K562 (cell line): ENCODE measurements around the gene TNFSF13. TPM values are rescaled to one million over a fixed set of nuclear protein-coding genes. Genes with fewer than 3 reads are reported as not detected.

Experiments used
- ATF2 ChIP-seq: sonication (generic); formaldehyde crosslinking; IDR thresholded peaks from 2 replicates; pipeline ENCODE4 v1.8.1; 2022; ENCODE audit warnings: missing genetic modification reagents
- E2F8 ChIP-seq: fragments of 450-650 bp; IDR thresholded peaks from 2 replicates; pipeline ENCODE4 v1.7.1; 2018; ENCODE audit warnings: mild to moderate bottlenecking, low read depth; ENCODE audit not compliant: partially characterized antibody
- EGR1 ChIP-seq: fragments of 450-650 bp; conservative IDR thresholded peaks from 2 replicates; pipeline ENCODE4 v1.6.1; 2017; ENCODE audit warnings: mild to moderate bottlenecking
- EP300 ChIP-seq: IDR thresholded peaks from 2 replicates; pipeline ENCODE4 v1.6.1; 2012; ENCODE audit warnings: low read length, improper control_type of control experiment
- EP400 ChIP-seq: fragments of 450-650 bp; IDR thresholded peaks from 2 replicates; pipeline ENCODE4 v1.6.1; 2017; ENCODE audit warnings: antibody characterized with exemption, mild to moderate bottlenecking, moderate library complexity
- NFE2L1 ChIP-seq: fragments of 450-650 bp; IDR thresholded peaks from 2 replicates; pipeline ENCODE4 v1.6.1; 2016; ENCODE audit warnings: missing genetic modification characterization, low read depth, mild to moderate bottlenecking, missing compliant biosample characterization, moderate library complexity, borderline replicate concordance
- PML ChIP-seq: IDR thresholded peaks from 2 replicates; pipeline ENCODE4 v1.6.1; 2012; ENCODE audit warnings: low read length, inconsistent platforms
- TFAP4 ChIP-seq: sonication (generic); formaldehyde crosslinking; IDR thresholded peaks from 2 replicates; pipeline ENCODE4 v1.8.0; 2022; ENCODE audit warnings: missing genetic modification reagents, mild to moderate bottlenecking, moderate library complexity, borderline replicate concordance
- ZNF511 ChIP-seq: sonication (generic); formaldehyde crosslinking; IDR thresholded peaks from 2 replicates; pipeline ENCODE4 v1.8.0; 2022; ENCODE audit warnings: mild to moderate bottlenecking, missing genetic modification reagents
- ZNF589 ChIP-seq: fragments of 200-800 bp; sonication (Bioruptor generic); IDR thresholded peaks from 2 replicates; pipeline ENCODE4 v1.6.1; 2016; ENCODE audit warnings: low read depth, missing genetic modification characterization, missing compliant biosample characterization
- ZNF609 ChIP-seq: sonication (generic); formaldehyde crosslinking; IDR thresholded peaks from 2 replicates; pipeline ENCODE4 v1.8.1; 2023; ENCODE audit warnings: missing genetic modification reagents, mild to moderate bottlenecking, borderline replicate concordance
- ZNF740 ChIP-seq, 3 experiments: fragments of 200-800 bp in 1 of 3; sonication (Bioruptor generic) in 1 of 3; sonication (generic) in 1 of 3; formaldehyde crosslinking in 1 of 3; IDR thresholded peaks; 2 replicates each; pipeline versions ENCODE4 v1.6.1 to v1.8.0; 2016 to 2022; ENCODE audit warnings: mild to moderate bottlenecking in 2 of 3, missing compliant biosample characterization in 2 of 3, missing genetic modification characterization in 2 of 3, missing genetic modification reagents in 1 of 3
- ZNF766 ChIP-seq: fragments of 200-800 bp; sonication (Bioruptor generic); conservative IDR thresholded peaks from 2 replicates; pipeline ENCODE4 v1.6.1; 2016; ENCODE audit warnings: missing genetic modification characterization, missing compliant biosample characterization
- polyA plus RNA-seq, 8 experiments: library from polyadenylated mRNA; depleted of rRNA in 4 of 8; stranded (reverse) in 5 of 8; unstranded in 3 of 8; fragments of >200 nt; fragmentation: Nextera tagmentation in 2 of 8; fragmentation: Illumina TruSeq in 1 of 8; extraction: Ambion mirVana in 2 of 8; extraction: Trizol in 1 of 8; gene quantifications; 2 replicates each; pipeline versions ENCODE4 v1.2.1 to v1.2.3, GENCODE V29; 2011 to 2014; ENCODE audit warnings: inconsistent platforms in 1 of 8, missing spikeins in 1 of 8
- total RNA-seq, 7 experiments: library from RNA; depleted of rRNA in 6 of 7; stranded (reverse); fragments of >200 nt in 6 of 7; fragmentation: Illumina TruSeq in 2 of 7; extraction: Trizol in 2 of 7; gene quantifications; 2 replicates each; pipeline versions ENCODE4 v1.2.1 to v1.2.3, GENCODE V29; 2011 to 2021; ENCODE audit warnings: low replicate concordance in 1 of 7

The TNFSF13 gene
- total and polyA plus RNA-seq, 9 of the 15 experiments (the other 6 are each of a cell fraction or from before 2014, with no cell fraction given): 0.04 to 0.51 (median 0.19) TPM; not detected in 1

GRCh38 chr17:7583253-7584109 lies 24.9 kb downstream of the TNFSF13 start, which contains the start of gene MPDU1 (continued):
- TF ChIP-seq EP400 (peak; percentile 97), ZNF609 (CRISPR knock-in tag) (0 out of 2 replicates have a peak, but pooled peaks have one; percentile 66), E2F8 (peak; percentile 96), ZNF766 (CRISPR knock-in tag) (peak; percentile 85), EP300 (peak; percentile 55; the same call in 1 of the 2 replicates), ZNF511 (CRISPR knock-in tag) (peak; percentile 39; the same call in 1 of the 2 replicates), ATF2 (CRISPR knock-in tag) (no peak), PML (peak; percentile 58), NFE2L1 (tag) (no peak), EGR1 (peak; percentile 92), TFAP4 (CRISPR knock-in tag) (peak; percentile 87), ZNF740 (CRISPR knock-in tag; IDR thresholded peaks at IDR 0.05) (0 out of 2 replicates have a peak, but pooled peaks have one; percentile 5), ZNF740 (tag; IDR thresholded peaks at IDR 0.05) (no peak), ZNF589 (CRISPR knock-in tag) (peak; percentile 83; the same call in 1 of the 2 replicates)
